ENCODE measurements around the gene ALG9. TPM values are rescaled to one million over a fixed set of nuclear protein-coding genes. Genes with fewer than 3 reads are reported as not detected.

ALG9 gene
- polyA plus RNA-seq, 4 donors: 40.8 to 48.2 (median 45.5) TPM

- DNase-seq (ENCODE audit: low read depth in 4 of 4, low spot score in 3 of 4): no peak
Measured at GRCh38 chr11:111737444-111738210, 133.8 kb downstream of the ALG9 start.

GRCh38 chr11:111736621-111737443 is 134.5 kb downstream of the ALG9 start:
- no peak for DNase-seq (ENCODE audit: low read depth in 4 of 4, low spot score in 3 of 4)

Other genes with a start within 250 kb of the ALG9 start
- gene PPP2R1B, start 105.2 kb downstream of the ALG9 start, polyA plus RNA-seq (ENCODE audit: insufficient read length in 4 of 4): 10 to 100 TPM; 14.3 to 24.5 (median 22.1) TPM
- 1 to 10 TPM; 4.0 to 6.2 (median 5.6) TPM for gene FDXACB1, start 7.6 kb upstream of the ALG9 start, polyA plus RNA-seq (ENCODE audit: insufficient read length in 4 of 4)
- gene CFAP68, start 8.0 kb upstream of the ALG9 start, polyA plus RNA-seq (ENCODE audit: insufficient read length in 4 of 4): 10 to 100 TPM; 29.8 to 54.0 (median 44.5) TPM
- gene CRYAB, start 40.2 kb upstream of the ALG9 start, polyA plus RNA-seq (ENCODE audit: insufficient read length in 4 of 4): 10 to 100 TPM; 45.1 to 63.6 (median 56.4) TPM
- gene HSPB2, start 41.2 kb upstream of the ALG9 start, polyA plus RNA-seq (ENCODE audit: insufficient read length in 4 of 4): 1 to 10 TPM; 1.7 to 5.3 (median 2.6) TPM
- gene C11orf52, start 47.3 kb upstream of the ALG9 start, polyA plus RNA-seq (ENCODE audit: insufficient read length in 4 of 4): 10 to 100 TPM in 2 of 4 donors, 1 to 10 TPM in 1, under 1 TPM in 1; 0.85 to 12.1 (median 9.7) TPM
- 10 to 100 TPM; 16.0 to 19.7 (median 19.0) TPM for gene DIXDC1, start 65.8 kb upstream of the ALG9 start, polyA plus RNA-seq (ENCODE audit: insufficient read length in 4 of 4)
- gene DLAT, start 153.8 kb upstream of the ALG9 start, polyA plus RNA-seq (ENCODE audit: insufficient read length in 4 of 4): 10 to 100 TPM; 31.3 to 57.1 (median 49.1) TPM
- 10 to 100 TPM in 3 of 4 donors, 1 to 10 TPM in 1; 1.9 to 11.6 (median 10.4) TPM for gene PIH1D2, start 202.4 kb upstream of the ALG9 start, polyA plus RNA-seq (ENCODE audit: insufficient read length in 4 of 4)
- 10 to 100 TPM; 33.0 to 59.7 (median 50.3) TPM for gene NKAPD1, start 202.7 kb upstream of the ALG9 start, polyA plus RNA-seq (ENCODE audit: insufficient read length in 4 of 4)
- gene TIMM8B, start 215.2 kb upstream of the ALG9 start, polyA plus RNA-seq (ENCODE audit: insufficient read length in 4 of 4): 10 to 100 TPM; 45.7 to 79.0 (median 72.2) TPM
- gene SDHD, start 215.3 kb upstream of the ALG9 start, polyA plus RNA-seq (ENCODE audit: insufficient read length in 4 of 4): 100 to 1,000 TPM; 136 to 206 (median 186) TPM

Data from left renal pelvis (tissue), 4 donors.